Measurements from ENCODE around the gene CD83. TPM values are rescaled to one million over a fixed set of nuclear protein-coding genes. Genes with fewer than 3 reads are reported as not detected.
"Not testable (repeated sequence)": the region's sequence is repeated elsewhere in the genome, so short reads cannot be mapped to it uniquely, and the experiment has no call there.

CD83 gene
- total RNA-seq, 1 donor from 2014 or later = 1.0 TPM

GRCh38 chr6:14147891-14148290, 30.3 kb downstream of the CD83 start:
- Mint-ChIP-seq H3K36me3 (ENCODE audit: low read depth) (no peaks in the 10 kb centered on the region), H3K4me3 (ENCODE audit: unreplicated experiment) (no peak overlapping the region), H3K27ac (ENCODE audit: unreplicated experiment) (no peak overlapping the region), H3K9me3 (ENCODE audit: low read depth) (no peaks in the 10 kb centered on the region), H3K27me3 (ENCODE audit: low read depth) (peaks cover 11% of the 10 kb centered on the region), H3K4me1 (ENCODE audit: low read depth) (no peaks in the 10 kb centered on the region)
- no peak for DNase-seq (ENCODE audit: low spot score)
- TF ChIP-seq CTCF (IDR thresholded peaks at IDR 0.05) = no peak

- Mint-ChIP-seq H3K27ac (ENCODE audit: unreplicated experiment) (no peak overlapping the region), H3K4me1 (ENCODE audit: low read depth) (no peaks in the 10 kb centered on the region), H3K36me3 (ENCODE audit: low read depth) (no peaks in the 10 kb centered on the region), H3K27me3 (ENCODE audit: low read depth) (peaks cover 15% of the 10 kb centered on the region), H3K9me3 (ENCODE audit: low read depth) (no peaks in the 10 kb centered on the region), H3K4me3 (ENCODE audit: unreplicated experiment) (no peak overlapping the region)
- no peak for DNase-seq (ENCODE audit: low spot score)
- no peak for TF ChIP-seq CTCF (IDR thresholded peaks at IDR 0.05)
Measured at GRCh38 chr6:14148471-14148870, 30.9 kb downstream of the CD83 start.

- Mint-ChIP-seq H3K27ac (ENCODE audit: unreplicated experiment) (no peak overlapping the region), H3K36me3 (ENCODE audit: low read depth) (no peaks in the 10 kb centered on the region), H3K9me3 (ENCODE audit: low read depth) (no peaks in the 10 kb centered on the region), H3K4me3 (ENCODE audit: unreplicated experiment) (no peak overlapping the region), H3K4me1 (ENCODE audit: low read depth) (no peaks in the 10 kb centered on the region), H3K27me3 (ENCODE audit: low read depth) (peaks cover 21% of the 10 kb centered on the region)
- no peak for TF ChIP-seq CTCF (IDR thresholded peaks at IDR 0.05)
- no peak for DNase-seq (ENCODE audit: low spot score)
Measured at GRCh38 chr6:14149053-14149738, 31.6 kb downstream of the CD83 start.

GRCh38 chr6:14149739-14150130, 32.2 kb downstream of the CD83 start:
- peaks cover 22% of the 10 kb centered on the region for H3K27me3 Mint-ChIP-seq (ENCODE audit: low read depth)
- H3K36me3 Mint-ChIP-seq (ENCODE audit: low read depth) = no peaks in the 10 kb centered on the region
- no peak overlapping the region for H3K4me3 Mint-ChIP-seq (ENCODE audit: unreplicated experiment)
- H3K4me1 Mint-ChIP-seq (ENCODE audit: low read depth) = no peaks in the 10 kb centered on the region
- H3K27ac Mint-ChIP-seq (ENCODE audit: unreplicated experiment) = no peak overlapping the region
- DNase-seq (ENCODE audit: low spot score) = no peak
- TF ChIP-seq CTCF (IDR thresholded peaks at IDR 0.05) = no peak
- no peaks in the 10 kb centered on the region for H3K9me3 Mint-ChIP-seq (ENCODE audit: low read depth)

- peaks cover 23% of the 10 kb centered on the region for H3K27me3 Mint-ChIP-seq (ENCODE audit: low read depth)
- not testable (repeated sequence) for H3K4me1 Mint-ChIP-seq (ENCODE audit: low read depth); H3K9me3 Mint-ChIP-seq (ENCODE audit: low read depth); H3K27ac Mint-ChIP-seq (ENCODE audit: unreplicated experiment); H3K4me3 Mint-ChIP-seq (ENCODE audit: unreplicated experiment); DNase-seq (ENCODE audit: low spot score); H3K36me3 Mint-ChIP-seq (ENCODE audit: low read depth)
Measured at GRCh38 chr6:14151300-14151699, 33.7 kb downstream of the CD83 start.

GRCh38 chr6:14151773-14152172, 34.2 kb downstream of the CD83 start:
- Mint-ChIP-seq H3K27ac (ENCODE audit: unreplicated experiment) (no peak overlapping the region), H3K9me3 (ENCODE audit: low read depth) (no peaks in the 10 kb centered on the region), H3K36me3 (ENCODE audit: low read depth) (no peaks in the 10 kb centered on the region), H3K4me3 (ENCODE audit: unreplicated experiment) (no peak overlapping the region), H3K27me3 (ENCODE audit: low read depth) (peaks cover 23% of the 10 kb centered on the region), H3K4me1 (ENCODE audit: low read depth) (no peaks in the 10 kb centered on the region)
- TF ChIP-seq CTCF (IDR thresholded peaks at IDR 0.05) = no peak
- no peak for DNase-seq (ENCODE audit: low spot score)
